ENCODE results near the gene NAGK.
"Not testable (repeated sequence)": the region's sequence is repeated elsewhere in the genome, so short reads cannot be mapped to it uniquely, and the experiment has no call there.

NAGK gene

DNA sequence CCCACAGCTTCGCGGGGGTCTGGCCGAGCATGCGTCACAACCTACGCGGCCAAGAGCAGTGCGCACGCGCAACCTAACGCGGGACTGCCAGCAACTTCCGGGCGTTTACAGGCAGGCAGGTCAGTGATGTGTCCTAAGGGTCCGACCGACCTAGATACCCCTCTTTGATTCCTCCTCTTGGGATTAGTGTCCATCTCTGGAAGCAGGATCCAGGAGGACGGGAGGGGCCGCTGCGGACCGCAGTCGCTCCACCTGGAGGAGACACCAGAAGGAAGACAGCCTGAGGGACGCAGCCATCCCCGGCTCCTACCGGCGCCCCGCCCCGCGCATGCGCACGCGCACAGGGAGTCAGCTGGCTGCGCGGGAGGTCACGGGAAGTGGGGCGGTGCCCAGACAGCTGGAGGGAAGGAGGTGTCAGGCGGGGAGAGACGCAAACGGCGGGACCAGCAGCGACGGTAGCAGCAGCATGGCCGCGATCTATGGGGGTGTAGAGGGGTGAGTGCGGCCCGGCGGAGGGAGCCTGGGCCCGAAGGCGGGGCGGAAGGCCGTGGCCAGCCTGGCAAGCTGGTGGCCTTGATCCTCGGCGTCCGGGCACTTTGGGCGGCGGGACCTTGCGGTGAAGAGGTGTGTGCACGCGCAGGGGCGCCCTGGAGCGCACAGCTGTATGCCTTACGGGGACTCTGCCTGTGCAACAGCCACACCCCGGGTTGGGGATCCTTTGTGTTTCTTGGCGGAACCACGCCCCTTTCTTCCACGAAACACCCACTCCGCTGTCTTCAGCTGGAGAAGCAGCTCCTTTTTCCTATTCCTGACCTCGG, at the start of gene NAGK:
Gene NAGK (plus strand): TSS at position 431 of the 818 bp plus-strand sequence. CDS start 36 bp downstream, at position 467.
- Histone ChIP-seq H3K27ac (peak within 1 kb of the TSS; percentile 89 to 91), H3K4me3 (peak within 1 kb of the TSS; percentile 89)
- TF ChIP-seq, protein P1, sequence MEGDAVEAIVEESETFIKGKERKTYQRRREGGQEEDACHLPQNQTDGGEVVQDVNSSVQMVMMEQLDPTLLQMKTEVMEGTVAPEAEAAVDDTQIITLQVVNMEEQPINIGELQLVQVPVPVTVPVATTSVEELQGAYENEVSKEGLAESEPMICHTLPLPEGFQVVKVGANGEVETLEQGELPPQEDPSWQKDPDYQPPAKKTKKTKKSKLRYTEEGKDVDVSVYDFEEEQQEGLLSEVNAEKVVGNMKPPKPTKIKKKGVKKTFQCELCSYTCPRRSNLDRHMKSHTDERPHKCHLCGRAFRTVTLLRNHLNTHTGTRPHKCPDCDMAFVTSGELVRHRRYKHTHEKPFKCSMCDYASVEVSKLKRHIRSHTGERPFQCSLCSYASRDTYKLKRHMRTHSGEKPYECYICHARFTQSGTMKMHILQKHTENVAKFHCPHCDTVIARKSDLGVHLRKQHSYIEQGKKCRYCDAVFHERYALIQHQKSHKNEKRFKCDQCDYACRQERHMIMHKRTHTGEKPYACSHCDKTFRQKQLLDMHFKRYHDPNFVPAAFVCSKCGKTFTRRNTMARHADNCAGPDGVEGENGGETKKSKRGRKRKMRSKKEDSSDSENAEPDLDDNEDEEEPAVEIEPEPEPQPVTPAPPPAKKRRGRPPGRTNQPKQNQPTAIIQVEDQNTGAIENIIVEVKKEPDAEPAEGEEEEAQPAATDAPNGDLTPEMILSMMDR (IDR thresholded peaks at IDR 0.05): no peak
- peak; percentile 98 for DNase-seq (ENCODE audit: low spot score)

DNA sequence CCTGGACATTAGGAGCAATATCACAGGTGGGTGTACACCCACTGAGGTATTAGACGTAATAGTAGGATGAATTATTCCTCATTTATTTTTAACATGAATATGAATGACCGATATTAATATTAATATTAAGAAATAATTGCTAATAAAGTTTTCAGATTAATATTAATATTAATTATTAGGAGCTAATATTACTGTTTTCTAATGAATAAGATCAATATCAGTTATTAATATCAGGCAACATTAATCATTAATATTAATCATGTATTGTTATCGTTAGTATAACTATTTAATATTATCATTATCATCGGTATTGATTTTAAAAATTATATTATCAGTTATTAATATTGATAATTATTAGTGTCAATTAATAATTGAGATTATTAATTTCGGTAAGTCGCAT, 48.5 kb upstream of the NAGK start:
- DNase-seq (ENCODE audit: low spot score); H3K27ac ChIP-seq; H3K4me3 ChIP-seq: not testable (repeated sequence)

DNA sequence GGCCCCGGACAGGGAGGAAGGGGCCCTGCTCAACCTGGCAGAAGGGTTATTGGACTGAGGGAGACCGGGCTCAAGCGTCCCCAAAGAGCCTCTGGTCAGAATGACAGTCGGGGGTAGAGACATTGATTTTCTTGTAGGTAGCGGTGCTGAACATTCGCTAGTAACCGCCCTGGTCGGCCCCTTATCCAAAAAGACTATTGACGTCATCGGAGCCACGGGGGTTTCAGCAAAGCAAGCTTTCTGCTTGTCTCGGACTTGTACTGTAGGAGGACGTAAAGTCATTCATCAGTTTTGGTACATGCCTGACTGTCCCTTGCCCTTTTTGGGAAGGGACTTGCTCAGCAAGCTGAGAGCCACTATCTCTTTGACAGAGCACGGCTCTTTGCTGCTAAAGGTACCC, 47.1 kb upstream of the NAGK start:
- not testable (repeated sequence) for DNase-seq (ENCODE audit: low spot score); H3K27ac ChIP-seq; H3K4me3 ChIP-seq

DNA sequence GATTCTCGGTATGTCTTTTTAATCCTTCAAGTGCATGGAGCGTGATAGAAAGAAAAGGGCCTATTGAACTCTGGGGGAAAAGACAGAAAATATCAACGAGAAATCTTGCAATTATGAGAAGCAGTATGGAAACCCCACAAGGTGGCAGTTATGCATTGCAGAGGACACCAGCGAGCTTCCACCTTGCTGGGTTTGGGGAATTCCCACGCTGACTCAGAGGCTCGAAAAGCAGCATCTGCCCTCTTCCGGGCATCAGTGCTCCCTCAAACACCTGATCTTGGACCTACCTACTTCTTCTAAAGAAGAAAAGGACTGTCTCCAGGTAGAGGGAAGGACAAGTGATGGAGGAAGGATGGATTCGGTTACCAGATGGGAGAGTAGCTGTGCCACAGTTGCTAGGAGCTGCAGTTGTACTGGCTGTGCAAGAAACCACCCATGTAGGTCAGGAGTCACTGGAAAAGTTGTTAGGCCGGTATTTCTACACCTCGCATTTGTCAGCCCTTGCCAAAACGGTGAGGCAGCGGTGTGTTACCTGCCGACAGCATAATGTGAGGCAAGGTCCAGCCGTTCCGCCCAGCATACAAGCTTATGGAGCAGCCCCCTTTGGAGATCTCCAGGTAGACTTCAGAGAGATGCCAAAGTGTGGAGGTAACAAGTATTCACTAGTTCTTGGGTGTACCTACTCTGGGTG, 44.8 kb upstream of the NAGK start:
- H3K27ac ChIP-seq; DNase-seq (ENCODE audit: low spot score); H3K4me3 ChIP-seq: not testable (repeated sequence)

DNA sequence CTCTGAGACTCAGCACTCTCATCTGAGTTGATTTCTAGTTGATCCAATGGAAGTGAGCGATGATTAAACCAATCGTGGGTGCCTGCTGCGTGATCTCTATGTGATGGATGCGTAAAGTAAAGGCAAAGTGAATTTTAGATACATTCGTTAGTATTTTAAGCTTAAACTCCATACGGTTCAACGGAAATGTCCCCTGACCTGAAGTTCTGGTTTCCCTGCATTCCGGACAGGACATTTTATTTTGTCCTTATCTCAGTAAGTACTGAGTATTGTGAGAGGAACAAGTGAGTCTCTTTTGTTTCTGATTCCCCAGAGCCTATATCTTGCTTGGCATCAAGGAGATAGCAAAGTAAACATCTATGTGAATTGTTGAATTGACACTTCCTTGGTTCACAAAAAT, 32.2 kb upstream of the NAGK start:
- not testable (repeated sequence) for H3K27ac ChIP-seq; DNase-seq (ENCODE audit: low spot score); H3K4me3 ChIP-seq

- TF ChIP-seq, protein P1 (IDR thresholded peaks at IDR 0.05): no peak
- no peak for DNase-seq (ENCODE audit: low spot score)
- H3K4me3 ChIP-seq: no peak overlapping the region
- H3K27ac ChIP-seq: no peak overlapping the region
Measured at GRCh38 chr2:71042287-71042686, 26.2 kb upstream of the NAGK start.

GRCh38 chr2:71043531-71044407, 24.7 kb upstream of the NAGK start:
- TF ChIP-seq, protein P1 (IDR thresholded peaks at IDR 0.05): no peak
- H3K27ac ChIP-seq: no peak overlapping the region
- no peak overlapping the region for H3K4me3 ChIP-seq
- no peak for DNase-seq (ENCODE audit: low spot score)

- TF ChIP-seq, protein P1 (IDR thresholded peaks at IDR 0.05): no peak
- H3K27ac ChIP-seq: no peak overlapping the region
- DNase-seq (ENCODE audit: low spot score): no peak
- no peak overlapping the region for H3K4me3 ChIP-seq
Measured at GRCh38 chr2:71045151-71045550, 23.3 kb upstream of the NAGK start.
